Mucosa of descending colon (tissue), 3 donors: ENCODE results near the gene DLG2. TPM values are rescaled to one million over a fixed set of nuclear protein-coding genes. Genes with fewer than 3 reads are reported as not detected.

Source experiments
- ATAC-seq: fragments of 200-7000 bp; cut with Tn5 transposase; one replicate; pipeline ENCODE4 v1.9.1; 2020; ENCODE audit warnings: mild to moderate bottlenecking, moderate library complexity
- DNase-seq, 3 donors: peaks; one replicate each; pipeline ENCODE4 v3.0.0-alpha.2; 2020
- H3K36me3 ChIP-seq: fragments of 200-600 bp; one replicate; pipeline ENCODE4 v1.8.0; 2021; ENCODE audit warnings: low read depth, mild to moderate bottlenecking
- H3K4me1 ChIP-seq: fragments of 200-600 bp; one replicate; pipeline ENCODE4 v1.8.0; 2021; ENCODE audit warnings: low read depth, mild to moderate bottlenecking
- H3K4me3 ChIP-seq: fragments of 200-600 bp; one replicate; pipeline ENCODE4 v1.8.0; 2021; ENCODE audit warnings: mild to moderate bottlenecking
- H3K9me3 ChIP-seq: fragments of 200-600 bp; one replicate; pipeline ENCODE4 v1.8.0; 2021; ENCODE audit warnings: mild to moderate bottlenecking
- intact Hi-C, 2 donors: fragments of 100-400 bp; cut with DNase I in 1 of 2; cut with micrococcal nuclease in 1 of 2; formaldehyde crosslinking; loops; one replicate each; pipeline versions ENCODE4 v1.11.0 to v1.11.1; 2022; cut with DNase I, micrococcal nuclease
- total RNA-seq, 3 donors: library from RNA; stranded (reverse); fragmentation: NEBNext Ultra II Directional in 2 of 3; extraction: Animal tissue kit (Norgen Biotek cat#: 25700) in 2 of 3; gene quantifications; one replicate each; pipeline versions ENCODE4 v1.2.1 to v1.2.4, GENCODE V29; 2021 to 2023
- TF ChIP-seq, protein P1 (sequence below): fragments of 200-600 bp; IDR thresholded peaks from one replicate; pipeline ENCODE4 v1.8.0; 2022; ENCODE audit warnings: antibody characterized with exemption, mild to moderate bottlenecking
- donor health status: DM: no; HTN: no; CAD: no; lungs with moderate emphysema.
- donor health status: DM: no; HTN: no; CAD: no.
- donor health status: DM: no; HTN: yes; CAD: no.

Gene DLG2
- total RNA-seq, 3 donors from 2014 or later, result 2.1 to 11.1 (median 2.4) TPM

DNA sequence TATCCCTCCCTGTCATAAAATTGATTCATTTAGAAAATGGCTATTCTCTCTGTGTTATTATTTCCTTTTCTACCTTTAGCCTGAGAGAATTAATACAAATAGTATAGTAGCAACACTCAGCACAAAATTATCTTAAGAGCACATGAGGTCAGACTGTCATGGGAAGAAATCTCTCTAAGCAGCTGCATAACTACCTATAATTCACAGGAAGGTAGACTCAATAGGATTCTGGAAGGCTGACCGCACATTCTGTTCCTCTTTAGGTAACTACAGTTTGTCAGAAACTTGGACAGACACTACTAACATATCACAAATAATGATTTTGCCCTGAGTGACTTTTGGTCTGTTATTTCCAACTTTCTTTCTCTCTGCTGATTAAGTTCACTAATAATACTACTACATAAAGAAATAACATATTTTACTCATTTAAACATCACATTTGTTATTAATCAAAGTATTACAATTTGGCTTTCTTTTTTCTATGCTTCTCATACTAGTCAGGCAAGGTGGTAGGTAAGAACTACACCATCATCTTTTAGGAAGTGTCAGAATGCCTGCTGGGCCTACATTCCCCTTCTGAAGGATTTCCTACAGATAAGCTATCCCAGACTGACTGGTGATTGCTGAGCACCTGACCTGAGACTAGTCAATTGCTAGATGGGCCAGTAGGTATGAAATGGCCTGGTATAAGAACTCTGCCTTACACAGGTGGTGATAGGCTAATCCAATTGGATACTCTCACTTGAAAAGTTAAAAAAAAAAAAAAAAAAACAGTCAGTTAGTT lies 325.1 kb downstream of the DLG2 start:
- TF ChIP-seq, protein P1, sequence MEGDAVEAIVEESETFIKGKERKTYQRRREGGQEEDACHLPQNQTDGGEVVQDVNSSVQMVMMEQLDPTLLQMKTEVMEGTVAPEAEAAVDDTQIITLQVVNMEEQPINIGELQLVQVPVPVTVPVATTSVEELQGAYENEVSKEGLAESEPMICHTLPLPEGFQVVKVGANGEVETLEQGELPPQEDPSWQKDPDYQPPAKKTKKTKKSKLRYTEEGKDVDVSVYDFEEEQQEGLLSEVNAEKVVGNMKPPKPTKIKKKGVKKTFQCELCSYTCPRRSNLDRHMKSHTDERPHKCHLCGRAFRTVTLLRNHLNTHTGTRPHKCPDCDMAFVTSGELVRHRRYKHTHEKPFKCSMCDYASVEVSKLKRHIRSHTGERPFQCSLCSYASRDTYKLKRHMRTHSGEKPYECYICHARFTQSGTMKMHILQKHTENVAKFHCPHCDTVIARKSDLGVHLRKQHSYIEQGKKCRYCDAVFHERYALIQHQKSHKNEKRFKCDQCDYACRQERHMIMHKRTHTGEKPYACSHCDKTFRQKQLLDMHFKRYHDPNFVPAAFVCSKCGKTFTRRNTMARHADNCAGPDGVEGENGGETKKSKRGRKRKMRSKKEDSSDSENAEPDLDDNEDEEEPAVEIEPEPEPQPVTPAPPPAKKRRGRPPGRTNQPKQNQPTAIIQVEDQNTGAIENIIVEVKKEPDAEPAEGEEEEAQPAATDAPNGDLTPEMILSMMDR, result no peak
- no peaks in the 10 kb centered on the region for H3K36me3 ChIP-seq
- no peaks in the 10 kb centered on the region for H3K4me1 ChIP-seq
- no peaks in the 10 kb centered on the region for H3K9me3 ChIP-seq
- H3K4me3 ChIP-seq, result no peak overlapping the region
- intact Hi-C loops, result no loop called here
- DNase-seq, result no peak
- ATAC-seq, result no peak

GRCh38 chr11:85299258-85299942 lies 327.7 kb downstream of the DLG2 start:
- TF ChIP-seq, protein P1, result no peak
- ATAC-seq (peak; percentile 68), DNase-seq (peak in 1 of 3 donors; percentile 39)
- intact Hi-C loops, result no loop called here
- Histone ChIP-seq H3K9me3 (no peaks in the 10 kb centered on the region), H3K4me1 (no peaks in the 10 kb centered on the region), H3K4me3 (no peak overlapping the region), H3K36me3 (no peaks in the 10 kb centered on the region)

GRCh38 chr11:85295694-85296271 lies 331.4 kb downstream of the DLG2 start:
- H3K9me3 ChIP-seq, result no peaks in the 10 kb centered on the region
- no peak for DNase-seq
- H3K36me3 ChIP-seq, result no peaks in the 10 kb centered on the region
- ATAC-seq, result no peak
- H3K4me1 ChIP-seq, result no peaks in the 10 kb centered on the region
- TF ChIP-seq, protein P1, result no peak
- H3K4me3 ChIP-seq, result no peak overlapping the region
- intact Hi-C loops, result no loop called here

- H3K9me3 ChIP-seq, result no peaks in the 10 kb centered on the region
- no peak for DNase-seq
- H3K36me3 ChIP-seq, result no peaks in the 10 kb centered on the region
- intact Hi-C loops, result no loop called here
- no peaks in the 10 kb centered on the region for H3K4me1 ChIP-seq
- no peak for ATAC-seq
- no peak overlapping the region for H3K4me3 ChIP-seq
- TF ChIP-seq, protein P1, result no peak
These were observed 345.6 kb downstream of the DLG2 start for GRCh38 chr11:85281550-85281949.

- H3K4me1 ChIP-seq, result no peaks in the 10 kb centered on the region
- TF ChIP-seq, protein P1, result no peak
- no peak overlapping the region for H3K4me3 ChIP-seq
- no peak for ATAC-seq
- intact Hi-C loops, result no loop called here
- H3K36me3 ChIP-seq, result no peaks in the 10 kb centered on the region
- no peaks in the 10 kb centered on the region for H3K9me3 ChIP-seq
- no peak for DNase-seq
These were observed 347.9 kb downstream of the DLG2 start for GRCh38 chr11:85279267-85279666.
